Neuronal stem cell (in vitro differentiated cells): Measurements from ENCODE around the gene ITGA11.

Experiments used
- DNase-seq: peaks from one replicate; pipeline ENCODE4 v3.0.0-alpha.2; 2013; ENCODE audit warnings: low spot score
- H2AFZ ChIP-seq: one replicate; pipeline ENCODE4 v1.6.1; 2013; ENCODE audit warnings: mild to moderate bottlenecking, low read length, inconsistent platforms
- H2AK5ac ChIP-seq: 2 replicates; pipeline ENCODE4 v1.6.1; 2013; ENCODE audit warnings: low read depth, mild to moderate bottlenecking, inconsistent platforms, low read length, moderate library complexity, mixed read lengths
- H2BK120ac ChIP-seq: 2 replicates; pipeline ENCODE4 v1.6.1; 2013; ENCODE audit warnings: low read depth, mild to moderate bottlenecking, inconsistent platforms, low read length, moderate library complexity, mixed read lengths
- H2BK12ac ChIP-seq: one replicate; pipeline ENCODE4 v1.6.1; 2013; ENCODE audit warnings: low read length, inconsistent platforms
- H2BK15ac ChIP-seq: 2 replicates; pipeline ENCODE4 v1.6.1; 2013; ENCODE audit warnings: mild to moderate bottlenecking, low read length, inconsistent platforms, mixed read lengths
- H2BK5ac ChIP-seq: one replicate; pipeline ENCODE4 v1.6.1; 2013; ENCODE audit warnings: inconsistent platforms, mild to moderate bottlenecking, low read length, moderate library complexity
- H3K14ac ChIP-seq: one replicate; pipeline ENCODE4 v1.6.1; 2013; ENCODE audit warnings: low read length, inconsistent platforms
- H3K18ac ChIP-seq: 2 replicates; pipeline ENCODE4 v1.6.1; 2013; ENCODE audit warnings: low read length, inconsistent platforms
- H3K23ac ChIP-seq: 2 replicates; pipeline ENCODE4 v1.6.1; 2013; ENCODE audit warnings: low read depth, mild to moderate bottlenecking, mixed read lengths, low read length, inconsistent platforms; ENCODE audit not compliant: poor library complexity
- H3K27ac ChIP-seq: replicated peaks from 3 replicates; pipeline ENCODE4 v1.5.1; 2013; ENCODE audit warnings: low read length, inconsistent platforms
- H3K27me3 ChIP-seq, 3 experiments: 2 replicates each; pipeline ENCODE4 v1.6.1; 2013; ENCODE audit warnings: low read length in 3 of 3, mild to moderate bottlenecking in 2 of 3, inconsistent platforms in 1 of 3, low read depth in 1 of 3, mixed read lengths in 1 of 3, moderate library complexity in 1 of 3; ENCODE audit not compliant: control insufficient read depth in 3 of 3, insufficient read depth in 3 of 3
- H3K36me3 ChIP-seq, 2 donors: replicated peaks in 1 of 2; 2 replicates each; pipeline ENCODE4 v1.6.1; 2013; ENCODE audit warnings: low read length in 2 of 2; ENCODE audit not compliant: control insufficient read depth in 2 of 2, insufficient read depth in 2 of 2
- H3K4ac ChIP-seq: 2 replicates; pipeline ENCODE4 v1.6.1; 2013; ENCODE audit warnings: inconsistent platforms, mild to moderate bottlenecking, low read length, moderate library complexity
- H3K4me1 ChIP-seq, 2 donors: 1 replicate in 1 of 2; 2 replicates in 1 of 2; pipeline ENCODE4 v1.6.1; 2013; ENCODE audit warnings: low read length in 2 of 2, low read depth in 1 of 2; ENCODE audit not compliant: control insufficient read depth in 2 of 2, insufficient read depth in 1 of 2
- H3K4me2 ChIP-seq: one replicate; pipeline ENCODE4 v1.6.1; 2013; ENCODE audit warnings: mild to moderate bottlenecking, low read length, inconsistent platforms; ENCODE audit not compliant: insufficient read depth, poor library complexity, severe bottlenecking
- H3K4me3 ChIP-seq, 2 donors: 2 replicates each; pipeline ENCODE4 v1.5.1; 2013; ENCODE audit warnings: low read length in 2 of 2, mild to moderate bottlenecking in 2 of 2, inconsistent platforms in 1 of 2, moderate library complexity in 1 of 2
- H3K79me1 ChIP-seq: one replicate; pipeline ENCODE4 v1.6.1; 2013; ENCODE audit warnings: low read depth, mild to moderate bottlenecking, inconsistent platforms, low read length, moderate library complexity
- H3K9ac ChIP-seq: one replicate; pipeline ENCODE4 v1.6.1; 2013; ENCODE audit warnings: mild to moderate bottlenecking, low read depth, low read length, inconsistent platforms; ENCODE audit not compliant: poor library complexity
- H3K9me3 ChIP-seq, 2 donors: replicated peaks in 1 of 2; 2 replicates each; pipeline versions ENCODE3 to v1.6.1; 2013; ENCODE audit warnings: low read length in 2 of 2, mild to moderate bottlenecking in 2 of 2, inconsistent platforms in 1 of 2, low read depth in 1 of 2, mixed read lengths in 1 of 2, moderate library complexity in 1 of 2; ENCODE audit not compliant: control insufficient read depth in 2 of 2, insufficient read depth in 1 of 2
- H4K8ac ChIP-seq: one replicate; pipeline ENCODE4 v1.6.1; 2013; ENCODE audit warnings: low read depth, mild to moderate bottlenecking, inconsistent platforms, low read length, moderate library complexity
- H4K91ac ChIP-seq: one replicate; pipeline ENCODE4 v1.6.1; 2013; ENCODE audit warnings: low read length, low read depth, mild to moderate bottlenecking, inconsistent platforms; ENCODE audit not compliant: poor library complexity
- WGBS, 2 donors: extraction: QIAGEN DNeasy Blood & Tissue Kit; methylation state at CpG; one replicate each; pipeline ENCODE4 v1.1.7; 2013; ENCODE audit warnings: missing lambda C conversion rate in 2 of 2, mixed read lengths in 1 of 2; ENCODE audit not compliant: insufficient read length in 2 of 2, insufficient replicate concordance in 1 of 2; ENCODE audit errors: extremely low coverage in 2 of 2; 5-methylcytosine and 5-hydroxymethylcytosine counted together

The ITGA11 gene

GRCh38 chr15:68315495-68316031, 116.4 kb downstream of the ITGA11 start:
- DNase-seq, result no peak
- WGBS, 2 donors, result no CpG with 5 or more reads among the region's 11 CpGs
- H3K36me3 ChIP-seq, result no peaks in the 10 kb centered on the region

DNA sequence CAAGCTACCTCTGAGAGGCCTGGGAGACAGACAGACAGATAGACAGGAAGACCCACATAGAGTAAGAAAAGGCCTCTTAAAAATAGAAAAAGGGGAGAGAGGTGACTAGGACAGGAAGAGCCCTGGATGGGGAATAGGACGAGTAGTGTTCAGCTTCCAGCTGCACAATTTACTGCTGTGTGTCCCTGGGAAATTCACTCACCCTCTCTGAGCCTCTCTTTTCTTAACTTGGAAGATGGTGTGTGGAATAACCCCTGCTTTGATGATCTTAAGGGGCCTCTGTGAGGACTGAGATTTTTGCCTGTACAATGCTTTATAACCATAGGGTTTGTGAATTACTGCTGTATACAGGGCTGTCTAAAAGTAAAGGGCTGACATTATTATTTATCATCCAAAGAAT, 116.9 kb downstream of the ITGA11 start:
- Histone ChIP-seq H3K18ac (peak overlapping the region; percentile 95), H3K4me1 (peaks cover 13 to 15% of the 10 kb centered on the region in 2 donors), H2AK5ac (peak overlapping the region; percentile 38), H3K23ac (no peak overlapping the region), H3K4me2 (no peak overlapping the region), H2BK120ac (no peak overlapping the region), H2BK12ac (peak overlapping the region; percentile 26), H4K8ac (no peak overlapping the region), H2BK15ac (peak overlapping the region; percentile 29), H3K9me3 (no peaks in the 10 kb centered on the region), H2BK5ac (peak overlapping the region; percentile 56), H3K36me3 (no peaks in the 10 kb centered on the region), H3K79me1 (no peaks in the 10 kb centered on the region), H3K14ac (no peak overlapping the region), H3K4ac (no peak overlapping the region), H3K4me3 (no peak overlapping the region), H3K9ac (no peak overlapping the region), H4K91ac (peak overlapping the region; percentile 85), H3K27ac (no peak overlapping the region), H3K27me3 (peaks cover 0 to 45% (median 0%) of the 10 kb centered on the region in 3 experiments), H2AFZ (no peak overlapping the region)
- WGBS, 2 donors, result no CpG with 5 or more reads among the region's 1 CpG
- DNase-seq, result no peak

More at GRCh38 chr15:68315495-68316031, 116.4 kb downstream of the ITGA11 start:
- Histone ChIP-seq H3K23ac (no peak overlapping the region), H3K4ac (no peak overlapping the region), H3K4me2 (peak overlapping the region; percentile 36), H3K9ac (no peak overlapping the region), H2BK12ac (peak overlapping the region; percentile 26), H3K27me3 (peaks cover 0 to 45% (median 0%) of the 10 kb centered on the region in 3 experiments), H3K9me3 (no peaks in the 10 kb centered on the region), H3K18ac (peak overlapping the region; percentile 95), H4K8ac (no peak overlapping the region), H2BK120ac (peak overlapping the region; percentile 5), H2AK5ac (peak overlapping the region; percentile 38), H4K91ac (peak overlapping the region; percentile 85), H3K14ac (no peak overlapping the region), H2BK15ac (peak overlapping the region; percentile 29), H3K4me3 (no peak overlapping the region), H3K4me1 (peaks cover 13 to 15% of the 10 kb centered on the region in 2 donors), H3K27ac (no peak overlapping the region), H2AFZ (peak overlapping the region; percentile 73), H3K79me1 (no peaks in the 10 kb centered on the region), H2BK5ac (peak overlapping the region; percentile 56)

DNA sequence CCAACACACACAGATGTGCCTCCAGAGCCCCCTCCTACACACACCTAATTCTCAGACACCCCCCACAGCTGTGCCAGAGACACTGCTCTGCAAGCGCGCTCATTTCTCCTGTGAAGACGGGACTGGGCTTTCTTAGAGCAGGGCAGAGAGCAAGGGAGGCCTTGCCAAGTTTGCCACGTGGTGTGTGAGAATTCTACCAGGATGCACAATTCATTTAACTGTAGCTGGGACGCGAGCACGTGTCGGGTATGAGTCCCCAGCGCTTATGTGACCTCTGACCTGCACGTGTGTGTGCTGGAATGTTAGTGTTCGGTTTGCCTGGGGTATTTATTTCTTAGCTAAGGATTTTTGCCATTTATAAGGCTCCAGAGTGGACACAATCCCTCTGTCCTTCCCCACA, 117.4 kb downstream of the ITGA11 start:
- H2BK15ac ChIP-seq, result peak overlapping the region; percentile 25
- no peak overlapping the region for H3K27ac ChIP-seq
- no peak overlapping the region for H2AK5ac ChIP-seq
- H4K91ac ChIP-seq, result no peak overlapping the region
- peaks cover 13 to 15% of the 10 kb centered on the region in 2 donors for H3K4me1 ChIP-seq
- no peak overlapping the region for H3K14ac ChIP-seq
- H3K27me3 ChIP-seq, result peaks cover 0 to 44% (median 0%) of the 10 kb centered on the region in 3 experiments
- no peak overlapping the region for H3K4ac ChIP-seq
- H3K9me3 ChIP-seq, result no peaks in the 10 kb centered on the region
- no peak overlapping the region for H2BK120ac ChIP-seq
- no peak for DNase-seq
- H3K4me2 ChIP-seq, result no peak overlapping the region
- H2BK5ac ChIP-seq, result no peak overlapping the region
- H2BK12ac ChIP-seq, result no peak overlapping the region
- no peaks in the 10 kb centered on the region for H3K79me1 ChIP-seq
- H2AFZ ChIP-seq, result no peak overlapping the region
- no CpG with 5 or more reads among the region's 11 CpGs for WGBS, 2 donors
- no peak overlapping the region for H4K8ac ChIP-seq
- H3K9ac ChIP-seq, result no peak overlapping the region
- H3K23ac ChIP-seq, result no peak overlapping the region
- peak overlapping the region; percentile 7 for H3K18ac ChIP-seq
- H3K36me3 ChIP-seq, result no peaks in the 10 kb centered on the region
- H3K4me3 ChIP-seq, result no peak overlapping the region

- no peak overlapping the region for H2AFZ ChIP-seq
- DNase-seq, result no peak
- no peaks in the 10 kb centered on the region for H3K36me3 ChIP-seq
- H3K9ac ChIP-seq, result peak overlapping the region; percentile 56
- peaks cover 13 to 15% of the 10 kb centered on the region in 2 donors for H3K4me1 ChIP-seq
- peak overlapping the region; percentile 57 for H3K23ac ChIP-seq
- peak overlapping the region; percentile 60 for H3K4ac ChIP-seq
- peak overlapping the region; percentile 87 for H3K14ac ChIP-seq
- WGBS, 2 donors, result no CpG with 5 or more reads among the region's 18 CpGs
- H2BK120ac ChIP-seq, result no peak overlapping the region
- no peaks in the 10 kb centered on the region for H3K79me1 ChIP-seq
- no peak overlapping the region for H3K4me3 ChIP-seq
- peak overlapping the region; percentile 55 for H2BK5ac ChIP-seq
- peak overlapping the region; percentile 68 for H2BK15ac ChIP-seq
- H2BK12ac ChIP-seq, result peak overlapping the region; percentile 63
- H4K8ac ChIP-seq, result no peak overlapping the region
- H3K27me3 ChIP-seq, result peaks cover 0 to 38% (median 0%) of the 10 kb centered on the region in 3 experiments
- no peaks in the 10 kb centered on the region for H3K9me3 ChIP-seq
- peak overlapping the region; percentile 71 for H3K18ac ChIP-seq
- no peak overlapping the region for H4K91ac ChIP-seq
- peak overlapping the region; percentile 64 for H2AK5ac ChIP-seq
- no peak overlapping the region for H3K27ac ChIP-seq
- H3K4me2 ChIP-seq, result no peak overlapping the region
These were observed 118.2 kb downstream of the ITGA11 start for GRCh38 chr15:68313501-68314410.
